ENCODE measurements around the gene UCHL1.

Gene UCHL1

DNA sequence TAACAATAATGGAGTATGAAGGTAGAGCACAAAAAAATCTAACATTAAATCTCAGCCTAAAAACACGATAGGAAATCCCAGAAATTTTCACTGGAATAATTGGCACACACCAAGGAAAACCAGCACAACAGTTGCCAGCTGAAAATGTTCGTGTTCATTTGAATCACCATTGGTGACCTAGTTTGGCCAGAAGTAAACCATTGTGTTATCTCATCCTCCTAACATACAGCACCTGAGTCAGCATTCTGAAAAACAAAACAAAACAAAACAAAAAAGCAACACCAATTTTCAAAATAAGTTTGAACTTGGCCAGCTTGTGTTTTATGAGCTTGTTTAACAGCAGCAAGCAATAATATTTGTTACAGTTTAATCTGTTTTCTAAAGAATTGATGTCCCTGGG, 41.1 kb downstream of the UCHL1 start:
- H3K36me3 ChIP-seq (ENCODE audit: control insufficient read depth, insufficient read depth, low read length), result no peaks in the 10 kb centered on the region
- TF ChIP-seq, protein P1, sequence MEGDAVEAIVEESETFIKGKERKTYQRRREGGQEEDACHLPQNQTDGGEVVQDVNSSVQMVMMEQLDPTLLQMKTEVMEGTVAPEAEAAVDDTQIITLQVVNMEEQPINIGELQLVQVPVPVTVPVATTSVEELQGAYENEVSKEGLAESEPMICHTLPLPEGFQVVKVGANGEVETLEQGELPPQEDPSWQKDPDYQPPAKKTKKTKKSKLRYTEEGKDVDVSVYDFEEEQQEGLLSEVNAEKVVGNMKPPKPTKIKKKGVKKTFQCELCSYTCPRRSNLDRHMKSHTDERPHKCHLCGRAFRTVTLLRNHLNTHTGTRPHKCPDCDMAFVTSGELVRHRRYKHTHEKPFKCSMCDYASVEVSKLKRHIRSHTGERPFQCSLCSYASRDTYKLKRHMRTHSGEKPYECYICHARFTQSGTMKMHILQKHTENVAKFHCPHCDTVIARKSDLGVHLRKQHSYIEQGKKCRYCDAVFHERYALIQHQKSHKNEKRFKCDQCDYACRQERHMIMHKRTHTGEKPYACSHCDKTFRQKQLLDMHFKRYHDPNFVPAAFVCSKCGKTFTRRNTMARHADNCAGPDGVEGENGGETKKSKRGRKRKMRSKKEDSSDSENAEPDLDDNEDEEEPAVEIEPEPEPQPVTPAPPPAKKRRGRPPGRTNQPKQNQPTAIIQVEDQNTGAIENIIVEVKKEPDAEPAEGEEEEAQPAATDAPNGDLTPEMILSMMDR (IDR thresholded peaks at IDR 0.05; ENCODE audit: insufficient read depth, low read length, poor library complexity, severe bottlenecking), result no peak
- no peak overlapping the region for H3K4me3 ChIP-seq (replicated peaks; ENCODE audit: low read depth, low read length)
- H3K27me3 ChIP-seq (replicated peaks; ENCODE audit: control insufficient read depth, insufficient read depth, low read length), result no peaks in the 10 kb centered on the region
- no peak for DNase-seq (ENCODE audit: extremely low read depth, insufficient read length)

DNA sequence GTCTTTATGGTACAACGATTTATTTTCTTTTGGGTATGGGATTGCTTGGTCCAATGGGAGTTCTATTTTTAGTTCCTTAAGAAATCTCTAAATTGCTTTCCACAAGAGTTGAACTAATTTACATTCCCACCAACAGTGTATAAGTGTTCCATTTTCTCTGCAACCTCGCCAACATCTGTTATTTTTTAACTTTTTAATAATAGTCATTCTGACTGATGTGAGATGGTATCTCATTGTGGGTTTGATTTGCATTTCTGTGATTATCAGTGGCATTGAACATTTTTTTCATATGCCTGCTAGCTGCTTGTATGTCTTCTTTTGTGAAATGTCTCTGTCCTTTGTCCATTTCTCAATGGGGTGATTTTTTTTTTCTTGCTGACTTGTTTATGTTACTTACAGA, 42.8 kb downstream of the UCHL1 start:
- DNase-seq (ENCODE audit: extremely low read depth, insufficient read length), result no peak
- Histone ChIP-seq H3K4me3 (replicated peaks; ENCODE audit: low read depth, low read length) (no peak overlapping the region), H3K36me3 (ENCODE audit: control insufficient read depth, insufficient read depth, low read length) (no peaks in the 10 kb centered on the region), H3K27me3 (replicated peaks; ENCODE audit: control insufficient read depth, insufficient read depth, low read length) (no peaks in the 10 kb centered on the region; the same call in 1 of the 2 replicates)
- TF ChIP-seq, protein P1 (IDR thresholded peaks at IDR 0.05; ENCODE audit: insufficient read depth, low read length, poor library complexity, severe bottlenecking), result no peak

DNA sequence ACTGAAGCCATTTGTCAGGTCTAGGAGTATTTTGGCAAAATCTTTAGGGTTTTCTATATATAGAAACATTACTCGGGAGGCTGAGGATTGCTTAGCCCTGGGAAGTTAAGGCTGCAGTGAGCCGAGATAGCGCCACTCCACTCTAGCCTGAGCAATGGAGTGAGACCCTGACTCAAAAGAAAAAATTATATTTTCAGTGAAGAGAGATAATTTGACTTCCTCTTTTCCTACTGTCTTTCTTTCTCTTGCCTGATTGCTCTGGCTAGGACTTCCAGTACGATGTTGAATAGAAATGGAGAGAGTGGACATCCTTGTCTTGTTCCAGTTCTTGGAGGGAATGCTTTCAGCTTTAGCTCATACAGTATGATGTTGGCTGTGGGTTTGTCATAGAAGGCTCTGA, 44.4 kb downstream of the UCHL1 start:
- TF ChIP-seq, protein P1 (IDR thresholded peaks at IDR 0.05; ENCODE audit: insufficient read depth, low read length, poor library complexity, severe bottlenecking), result no peak
- H3K4me3 ChIP-seq (replicated peaks; ENCODE audit: low read depth, low read length), result no peak overlapping the region
- no peaks in the 10 kb centered on the region; the same call in 1 of the 2 replicates for H3K27me3 ChIP-seq (replicated peaks; ENCODE audit: control insufficient read depth, insufficient read depth, low read length)
- DNase-seq (ENCODE audit: extremely low read depth, insufficient read length), result no peak
- no peaks in the 10 kb centered on the region for H3K36me3 ChIP-seq (ENCODE audit: control insufficient read depth, insufficient read depth, low read length)

DNA sequence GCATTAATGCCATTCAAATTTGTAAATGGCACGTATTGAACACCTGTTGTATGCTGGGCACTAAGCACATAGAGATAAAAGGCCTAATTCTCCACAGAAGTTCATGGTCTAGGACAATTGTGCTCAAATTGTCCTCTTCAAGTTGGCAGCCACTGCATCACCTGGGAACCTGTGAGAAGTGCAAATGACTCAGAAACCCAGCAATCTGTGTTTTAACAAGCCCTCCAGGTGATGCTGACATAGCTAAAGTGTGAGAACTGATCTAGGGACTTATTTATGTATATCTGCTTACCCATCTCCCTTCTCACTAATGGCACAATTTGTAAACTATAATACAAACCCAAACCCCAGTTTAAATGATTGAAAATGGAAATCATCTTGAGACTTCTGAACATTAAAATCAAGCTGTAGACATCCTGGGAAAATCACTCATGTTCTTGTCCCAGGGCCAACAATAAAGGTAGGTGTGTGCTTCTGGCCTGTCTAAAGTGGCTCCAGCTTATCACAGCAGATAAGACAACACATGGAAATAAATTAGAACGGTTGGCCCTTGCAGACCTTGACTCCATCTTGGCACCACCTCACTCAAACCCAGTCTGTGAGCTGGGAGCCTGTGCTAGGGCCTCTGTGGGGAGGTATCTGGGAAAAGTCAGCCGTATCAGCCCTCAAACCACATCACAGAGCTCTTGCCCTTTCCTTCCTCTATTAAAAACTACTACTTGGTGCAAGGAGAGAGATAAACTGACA, 46.8 kb downstream of the UCHL1 start:
- Histone ChIP-seq H3K4me3 (replicated peaks; ENCODE audit: low read depth, low read length) (no peak overlapping the region), H3K36me3 (ENCODE audit: control insufficient read depth, insufficient read depth, low read length) (no peaks in the 10 kb centered on the region), H3K27me3 (replicated peaks; ENCODE audit: control insufficient read depth, insufficient read depth, low read length) (no peaks in the 10 kb centered on the region; the same call in none of the 2 replicates)
- no peak for DNase-seq (ENCODE audit: extremely low read depth, insufficient read length)
- TF ChIP-seq, protein P1 (IDR thresholded peaks at IDR 0.05; ENCODE audit: insufficient read depth, low read length, poor library complexity, severe bottlenecking), result no peak

DNA sequence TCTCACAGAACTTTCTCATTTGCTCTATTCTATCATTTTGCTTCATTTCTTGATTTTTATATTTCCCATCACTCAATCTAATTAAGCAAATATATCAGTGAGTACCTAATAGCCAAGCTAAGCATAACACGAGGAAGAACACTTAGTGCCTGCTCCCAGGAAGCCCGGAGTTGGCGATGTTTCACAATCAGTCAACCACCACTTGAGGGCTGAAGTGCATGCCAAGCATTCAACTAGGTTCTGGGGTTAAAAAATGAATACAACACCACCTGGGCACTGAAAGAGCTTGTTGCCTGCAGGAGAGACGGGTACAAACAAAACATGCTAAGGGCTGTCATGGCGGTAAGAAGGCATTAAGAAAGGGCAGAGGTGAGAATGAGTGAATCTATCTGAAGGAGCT, 47.5 kb downstream of the UCHL1 start:
- TF ChIP-seq, protein P1 (IDR thresholded peaks at IDR 0.05; ENCODE audit: insufficient read depth, low read length, poor library complexity, severe bottlenecking), result no peak
- no peaks in the 10 kb centered on the region for H3K36me3 ChIP-seq (ENCODE audit: control insufficient read depth, insufficient read depth, low read length)
- no peak overlapping the region for H3K4me3 ChIP-seq (replicated peaks; ENCODE audit: low read depth, low read length)
- H3K27me3 ChIP-seq (replicated peaks; ENCODE audit: control insufficient read depth, insufficient read depth, low read length), result no peaks in the 10 kb centered on the region; the same call in none of the 2 replicates
- no peak for DNase-seq (ENCODE audit: extremely low read depth, insufficient read length)

Data from GM06990 (cell line).